ENCODE data around the gene MRPL49. TPM values are rescaled to one million over a fixed set of nuclear protein-coding genes. Genes with fewer than 3 reads are reported as not detected.

Gene MRPL49
- total RNA-seq, 1 experiment from 2014 or later, result 73.4 TPM

GRCh38 chr11:65151331-65151899, 29.3 kb downstream of the MRPL49 start:
- Histone ChIP-seq H2BK12ac (ENCODE audit: insufficient read length, low read depth, low read length) (no peak overlapping the region), H2BK15ac (ENCODE audit: low read depth, low read length) (no peak overlapping the region), H3K56ac (ENCODE audit: insufficient read length, low read depth, low read length) (no peak overlapping the region), H2BK120ac (ENCODE audit: low read depth, low read length, poor library complexity, severe bottlenecking) (no peak overlapping the region), H2AK5ac (ENCODE audit: insufficient read length, low read length) (no peak overlapping the region), H3K23me2 (ENCODE audit: insufficient read length, low read depth, low read length, poor library complexity, severe bottlenecking) (no peaks in the 10 kb centered on the region), H2AFZ (ENCODE audit: low read length) (no peak overlapping the region), H3K79me1 (ENCODE audit: insufficient read depth, low read depth, low read length, poor library complexity, severe bottlenecking) (no peaks in the 10 kb centered on the region), H3T11ph (ENCODE audit: low read length) (no peak overlapping the region), H3K23ac (ENCODE audit: insufficient read length, low read depth, low read length) (no peak overlapping the region), H3K27ac (ENCODE audit: insufficient read length, low read depth, low read length) (no peak overlapping the region), H3K9me3 (ENCODE audit: control insufficient read depth, low read depth, low read length) (no peaks in the 10 kb centered on the region), H3K9ac (ENCODE audit: extremely low read depth, insufficient read length, low read length) (no peak overlapping the region), H4K91ac (ENCODE audit: insufficient read length, low read depth, low read length) (no peak overlapping the region), H3K4me1 (ENCODE audit: insufficient read depth, low read length) (no peaks in the 10 kb centered on the region), H4K20me1 (ENCODE audit: control insufficient read depth, insufficient read depth, insufficient read length) (no peaks in the 10 kb centered on the region), H3K4me2 (ENCODE audit: insufficient read depth, insufficient read length, low read length) (no peak overlapping the region), H4K5ac (ENCODE audit: insufficient read length, low read depth, low read length) (no peak overlapping the region), H2BK20ac (ENCODE audit: low read depth, low read length, poor library complexity, severe bottlenecking) (no peak overlapping the region), H2BK5ac (ENCODE audit: insufficient read length, low read length) (no peak overlapping the region), H3K4ac (ENCODE audit: low read depth, low read length) (no peak overlapping the region), H3K27me3 (ENCODE audit: insufficient read depth, low read length) (no peaks in the 10 kb centered on the region), H3K18ac (ENCODE audit: insufficient read length, low read depth, low read length) (no peak overlapping the region), H3K79me2 (ENCODE audit: insufficient read depth, low read length) (no peaks in the 10 kb centered on the region), H4K8ac (replicated peaks; ENCODE audit: insufficient read length, low read depth, low read length) (no peak overlapping the region), H3K14ac (ENCODE audit: insufficient read depth, low read length) (no peak overlapping the region)
- Mint-ChIP-seq H3K36me3 (ENCODE audit: insufficient read depth in 1 of 3, low read depth in 3 of 3) (no peaks in the 10 kb centered on the region), H3K9me3 (peaks cover 5% of the 10 kb centered on the region in 2 experiments; a peak in 4 of 5 replicates), H3K27me3 (ENCODE audit: low read depth) (peaks cover 12% of the 10 kb centered on the region), H3K4me3 (no peak overlapping the region), H3K27ac (no peak overlapping the region), H3K4me1 (peaks cover 5 to 6% of the 10 kb centered on the region in 2 experiments; a peak in 3 of 4 replicates)
- DNase-seq, result no peak
- TF ChIP-seq CTCF (conservative IDR thresholded peaks at IDR 0.05), result no peak
- no CpG with 5 or more reads among the region's 3 CpGs for WGBS (ENCODE audit: extremely low coverage, insufficient read length, low lambda C conversion rate)
